Lower leg skin (tissue), 3 donors: ENCODE results near the gene ADORA1.

Experiments used
- POLR2A ChIP-seq, 2 donors: fragments of 450-650 bp; IDR thresholded peaks; one replicate each; pipeline ENCODE4 v1.6.1; 2016 to 2017; ENCODE audit warnings: antibody characterized with exemption in 2 of 2, mild to moderate bottlenecking in 1 of 2, moderate library complexity in 1 of 2
- TF ChIP-seq, protein P1 (sequence below), 3 donors: fragments of 450-650 bp; IDR thresholded peaks; one replicate each; pipeline ENCODE4 v1.5.1; 2016; ENCODE audit warnings: antibody characterized with exemption in 3 of 3, mild to moderate bottlenecking in 3 of 3, moderate library complexity in 2 of 3

DNA sequence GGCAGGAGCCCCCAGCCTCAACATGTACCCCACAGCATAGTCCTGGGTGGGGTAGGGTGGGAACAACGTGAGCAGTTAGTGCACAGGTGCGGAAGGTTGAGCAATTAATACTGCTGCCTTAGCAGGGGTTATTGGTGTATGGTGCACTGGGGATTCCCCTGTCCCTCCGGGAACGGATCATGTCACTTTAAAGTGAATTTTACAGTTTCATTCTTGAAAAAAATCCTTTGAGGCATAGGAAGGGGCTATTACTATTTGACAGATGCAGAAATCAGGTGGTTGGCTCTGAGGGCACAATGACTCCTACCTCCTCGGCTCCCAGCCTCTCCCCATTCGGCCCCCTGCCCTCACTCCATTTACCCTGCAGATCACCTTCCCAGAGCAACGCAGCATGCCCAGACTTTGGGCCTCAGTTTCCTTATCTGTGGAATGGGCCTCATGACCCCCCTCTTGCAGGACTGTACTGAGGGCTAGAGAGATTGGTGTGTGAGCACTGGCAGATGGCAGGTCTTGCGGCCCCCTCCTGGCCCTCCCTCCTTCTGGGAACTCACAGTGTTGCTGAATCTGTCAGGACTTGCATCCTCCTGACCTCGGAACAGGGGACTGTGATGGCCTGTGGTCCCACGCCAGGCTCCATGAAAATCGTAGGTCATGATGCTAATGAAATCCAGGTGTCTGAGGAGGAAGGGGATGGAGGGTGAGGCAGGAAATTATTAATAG lies 53.2 kb downstream of the ADORA1 start:
- TF ChIP-seq POLR2A (IDR thresholded peaks at IDR 0.05): no peak
- TF ChIP-seq, protein P1, sequence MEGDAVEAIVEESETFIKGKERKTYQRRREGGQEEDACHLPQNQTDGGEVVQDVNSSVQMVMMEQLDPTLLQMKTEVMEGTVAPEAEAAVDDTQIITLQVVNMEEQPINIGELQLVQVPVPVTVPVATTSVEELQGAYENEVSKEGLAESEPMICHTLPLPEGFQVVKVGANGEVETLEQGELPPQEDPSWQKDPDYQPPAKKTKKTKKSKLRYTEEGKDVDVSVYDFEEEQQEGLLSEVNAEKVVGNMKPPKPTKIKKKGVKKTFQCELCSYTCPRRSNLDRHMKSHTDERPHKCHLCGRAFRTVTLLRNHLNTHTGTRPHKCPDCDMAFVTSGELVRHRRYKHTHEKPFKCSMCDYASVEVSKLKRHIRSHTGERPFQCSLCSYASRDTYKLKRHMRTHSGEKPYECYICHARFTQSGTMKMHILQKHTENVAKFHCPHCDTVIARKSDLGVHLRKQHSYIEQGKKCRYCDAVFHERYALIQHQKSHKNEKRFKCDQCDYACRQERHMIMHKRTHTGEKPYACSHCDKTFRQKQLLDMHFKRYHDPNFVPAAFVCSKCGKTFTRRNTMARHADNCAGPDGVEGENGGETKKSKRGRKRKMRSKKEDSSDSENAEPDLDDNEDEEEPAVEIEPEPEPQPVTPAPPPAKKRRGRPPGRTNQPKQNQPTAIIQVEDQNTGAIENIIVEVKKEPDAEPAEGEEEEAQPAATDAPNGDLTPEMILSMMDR (IDR thresholded peaks at IDR 0.05): no peak
